Endothelial cell (in vitro differentiated cells): ENCODE data around the gene TTC19. TPM values are rescaled to one million over a fixed set of nuclear protein-coding genes. Genes with fewer than 3 reads are reported as not detected.

Experiments
- DNase-seq: peaks from one replicate; pipeline ENCODE4 v3.0.0; 2021; ENCODE audit warnings: low spot score
- H3K27ac Mint-ChIP-seq: one replicate; pipeline ENCODE4 v1.8.0; 2021; ENCODE audit warnings: mixed read lengths, inconsistent platforms; ENCODE audit not compliant: unreplicated experiment
- H3K27me3 Mint-ChIP-seq: one replicate; pipeline ENCODE4 v1.8.0; 2021; ENCODE audit warnings: mild to moderate bottlenecking, moderate library complexity, mixed read lengths, inconsistent platforms; ENCODE audit not compliant: unreplicated experiment
- H3K36me3 Mint-ChIP-seq: one replicate; pipeline ENCODE4 v1.8.0; 2021; ENCODE audit warnings: mild to moderate bottlenecking, low read depth, mixed read lengths, inconsistent platforms; ENCODE audit not compliant: unreplicated experiment
- H3K4me1 Mint-ChIP-seq: one replicate; pipeline ENCODE4 v1.8.0; 2021; ENCODE audit warnings: mild to moderate bottlenecking, mixed read lengths, inconsistent platforms; ENCODE audit not compliant: unreplicated experiment
- H3K4me3 Mint-ChIP-seq: one replicate; pipeline ENCODE4 v1.8.0; 2021; ENCODE audit warnings: mild to moderate bottlenecking, mixed read lengths, inconsistent platforms; ENCODE audit not compliant: unreplicated experiment
- H3K9me3 Mint-ChIP-seq: one replicate; pipeline ENCODE4 v1.8.0; 2021; ENCODE audit warnings: mixed read lengths, inconsistent platforms; ENCODE audit not compliant: unreplicated experiment
- total RNA-seq: library from RNA; stranded (reverse); fragmentation: NEBNext Ultra II Directional; extraction: Animal tissue kit (Norgen Biotek cat#: 25700); gene quantifications from one replicate; pipeline ENCODE4 v1.2.1, GENCODE V29; 2021; ENCODE audit not compliant: unreplicated experiment
- TF ChIP-seq, protein P1 (sequence below): fragments of 200-600 bp; sonication (generic); IDR thresholded peaks from one replicate; pipeline ENCODE4 v1.5.0; 2021; ENCODE audit warnings: antibody characterized with exemption; ENCODE audit not compliant: unreplicated experiment

The TTC19 gene
- total RNA-seq, 1 donor from 2014 or later: 29.6 TPM

DNA sequence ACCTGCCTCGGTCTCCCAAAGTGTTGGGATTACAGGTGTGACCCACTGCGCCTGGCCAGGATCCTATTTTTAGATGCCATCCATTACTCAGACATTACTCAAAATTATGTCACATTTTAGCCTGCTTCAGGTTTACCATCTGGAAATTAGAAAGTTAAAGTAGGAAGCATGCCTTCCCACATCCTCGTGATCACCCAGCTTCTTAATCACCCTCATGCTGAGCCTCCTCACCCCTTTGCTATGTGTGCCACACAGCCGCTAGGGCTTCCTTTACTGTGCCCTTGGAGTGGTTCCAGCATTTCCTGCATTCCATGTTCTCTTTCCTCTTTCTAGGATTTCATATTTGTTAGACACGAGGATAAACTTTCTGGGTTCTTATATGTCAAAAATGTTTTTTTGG, 45.4 kb upstream of the TTC19 start:
- DNase-seq: no peak
- peaks cover 3% of the 10 kb centered on the region for H3K4me1 Mint-ChIP-seq
- H3K9me3 Mint-ChIP-seq: no peaks in the 10 kb centered on the region
- TF ChIP-seq, protein P1, sequence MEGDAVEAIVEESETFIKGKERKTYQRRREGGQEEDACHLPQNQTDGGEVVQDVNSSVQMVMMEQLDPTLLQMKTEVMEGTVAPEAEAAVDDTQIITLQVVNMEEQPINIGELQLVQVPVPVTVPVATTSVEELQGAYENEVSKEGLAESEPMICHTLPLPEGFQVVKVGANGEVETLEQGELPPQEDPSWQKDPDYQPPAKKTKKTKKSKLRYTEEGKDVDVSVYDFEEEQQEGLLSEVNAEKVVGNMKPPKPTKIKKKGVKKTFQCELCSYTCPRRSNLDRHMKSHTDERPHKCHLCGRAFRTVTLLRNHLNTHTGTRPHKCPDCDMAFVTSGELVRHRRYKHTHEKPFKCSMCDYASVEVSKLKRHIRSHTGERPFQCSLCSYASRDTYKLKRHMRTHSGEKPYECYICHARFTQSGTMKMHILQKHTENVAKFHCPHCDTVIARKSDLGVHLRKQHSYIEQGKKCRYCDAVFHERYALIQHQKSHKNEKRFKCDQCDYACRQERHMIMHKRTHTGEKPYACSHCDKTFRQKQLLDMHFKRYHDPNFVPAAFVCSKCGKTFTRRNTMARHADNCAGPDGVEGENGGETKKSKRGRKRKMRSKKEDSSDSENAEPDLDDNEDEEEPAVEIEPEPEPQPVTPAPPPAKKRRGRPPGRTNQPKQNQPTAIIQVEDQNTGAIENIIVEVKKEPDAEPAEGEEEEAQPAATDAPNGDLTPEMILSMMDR: no peak
- no peak overlapping the region for H3K27ac Mint-ChIP-seq
- peaks cover 6% of the 10 kb centered on the region for H3K36me3 Mint-ChIP-seq
- H3K27me3 Mint-ChIP-seq: peaks cover 3% of the 10 kb centered on the region
- H3K4me3 Mint-ChIP-seq: no peak overlapping the region

DNA sequence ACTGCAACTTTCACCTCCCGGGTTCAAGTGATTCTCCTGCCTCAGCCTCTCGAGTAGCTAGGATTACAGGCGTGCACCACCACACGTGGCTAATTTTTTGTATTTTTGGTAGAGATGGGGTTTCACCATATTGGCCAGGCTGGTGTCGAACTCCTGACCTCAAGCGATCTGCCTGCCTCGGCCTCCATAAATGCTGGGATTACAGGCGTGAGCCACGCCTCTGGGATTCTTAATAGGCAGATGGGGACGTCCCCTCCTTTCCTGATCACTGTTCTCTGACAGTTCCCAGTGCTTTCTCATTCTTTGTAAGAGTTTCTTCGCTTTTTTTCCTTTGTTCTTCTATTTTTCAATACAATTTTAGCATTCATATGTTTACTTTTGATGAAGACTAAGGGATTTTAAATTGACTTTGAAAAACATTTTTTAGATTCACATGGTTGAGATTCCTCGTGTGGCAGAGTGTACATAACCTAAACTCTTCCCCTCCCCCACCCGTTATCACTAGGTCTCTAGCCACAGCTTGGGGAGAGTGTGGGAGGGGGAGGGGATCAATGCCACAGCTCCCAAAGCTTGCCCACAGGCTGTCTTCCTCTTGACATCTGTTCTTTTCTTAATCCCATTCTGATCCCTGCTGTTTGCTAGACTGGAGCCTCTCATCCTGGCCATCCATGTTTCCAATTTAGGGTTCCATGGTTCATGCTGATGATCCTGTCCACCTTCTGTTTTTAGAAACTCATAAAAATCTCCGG, 43.7 kb upstream of the TTC19 start:
- DNase-seq: no peak
- Mint-ChIP-seq H3K27me3 (peaks cover 3% of the 10 kb centered on the region), H3K4me3 (no peak overlapping the region), H3K27ac (peak overlapping the region; percentile 18), H3K36me3 (no peaks in the 10 kb centered on the region), H3K9me3 (no peaks in the 10 kb centered on the region), H3K4me1 (peaks cover 3% of the 10 kb centered on the region)
- TF ChIP-seq, protein P1: no peak

DNA sequence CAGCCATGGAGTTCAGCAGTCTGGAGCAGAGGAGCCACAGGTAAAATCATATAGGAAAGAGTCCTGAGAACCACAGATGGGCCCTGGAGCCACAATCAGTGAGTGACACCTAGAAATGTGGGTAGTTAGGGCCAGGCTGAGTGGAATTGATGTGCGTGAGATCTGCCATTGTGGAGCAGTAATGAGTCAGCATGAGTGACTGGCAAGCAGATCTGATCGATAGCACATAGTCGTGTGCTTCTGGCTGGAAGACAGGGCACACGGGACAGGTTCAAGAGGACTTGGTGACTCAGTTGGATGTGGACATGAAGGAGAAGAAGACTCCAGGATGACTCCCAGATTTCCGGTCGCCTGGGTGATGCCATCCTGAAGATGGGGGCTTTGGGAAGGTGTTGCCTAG, 42.4 kb upstream of the TTC19 start:
- TF ChIP-seq, protein P1: no peak
- Mint-ChIP-seq H3K9me3 (no peaks in the 10 kb centered on the region), H3K27me3 (peaks cover 3% of the 10 kb centered on the region), H3K4me3 (no peak overlapping the region), H3K27ac (no peak overlapping the region), H3K4me1 (peaks cover 3% of the 10 kb centered on the region), H3K36me3 (no peaks in the 10 kb centered on the region)
- DNase-seq: no peak

DNA sequence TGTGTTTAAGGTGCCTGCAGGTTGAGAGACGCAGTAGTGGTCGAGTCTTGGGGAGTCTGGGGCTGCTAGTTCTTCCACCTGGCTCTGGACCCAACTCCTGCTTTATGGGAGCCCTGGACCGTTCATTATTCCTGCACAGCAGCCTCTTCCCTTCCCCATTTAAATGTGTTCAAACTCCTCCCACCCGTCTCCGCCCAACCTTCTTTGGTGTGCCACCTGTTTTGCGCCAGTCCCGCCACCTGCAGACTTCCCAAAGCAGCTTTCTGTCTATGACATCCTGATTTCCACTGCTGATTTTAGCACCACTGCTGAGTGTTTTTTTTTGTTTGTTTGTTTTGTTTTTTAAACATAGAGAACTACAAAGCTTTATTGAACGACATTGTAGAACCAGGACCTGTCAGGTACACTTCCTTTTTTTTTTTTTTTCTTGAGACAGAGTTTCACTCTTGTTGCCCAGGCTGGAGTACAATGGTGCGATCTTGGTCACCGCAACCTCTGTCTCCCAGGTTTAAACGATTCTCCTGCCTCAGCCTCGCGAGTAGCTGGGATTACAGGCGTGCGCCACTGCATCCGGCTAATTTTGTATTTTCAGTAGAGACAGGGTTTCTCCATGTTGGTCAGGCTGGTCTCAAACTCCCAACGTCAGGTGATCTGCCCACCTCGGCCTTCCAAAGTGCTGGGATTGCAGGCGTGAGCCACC, 41.9 kb upstream of the TTC19 start:
- TF ChIP-seq, protein P1: no peak
- no peak overlapping the region for H3K4me3 Mint-ChIP-seq
- peaks cover 3% of the 10 kb centered on the region for H3K27me3 Mint-ChIP-seq
- H3K27ac Mint-ChIP-seq: no peak overlapping the region
- peaks cover 3% of the 10 kb centered on the region for H3K4me1 Mint-ChIP-seq
- no peak for DNase-seq
- no peaks in the 10 kb centered on the region for H3K9me3 Mint-ChIP-seq
- H3K36me3 Mint-ChIP-seq: no peaks in the 10 kb centered on the region

DNA sequence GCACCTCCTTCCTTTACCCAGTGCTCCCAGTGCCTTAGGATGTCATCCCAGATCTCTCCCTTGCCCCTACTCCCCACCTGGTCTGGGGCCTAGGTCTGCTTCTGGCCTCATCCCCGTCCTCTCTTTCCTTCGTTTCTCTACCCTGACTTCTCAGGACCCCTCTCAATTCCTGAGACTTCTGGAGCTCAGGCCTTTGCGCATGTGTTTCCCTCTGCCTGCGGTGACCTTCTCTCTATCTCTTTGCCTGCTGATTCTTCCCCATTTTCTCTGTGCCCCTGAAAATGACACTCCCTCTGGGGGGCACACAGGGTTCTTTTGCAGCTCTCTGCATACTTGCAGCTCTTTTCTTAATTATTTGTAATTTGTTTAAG, 41.2 kb upstream of the TTC19 start:
- no peaks in the 10 kb centered on the region for H3K36me3 Mint-ChIP-seq
- no peak for DNase-seq
- H3K27me3 Mint-ChIP-seq: peaks cover 3% of the 10 kb centered on the region
- TF ChIP-seq, protein P1: no peak
- H3K27ac Mint-ChIP-seq: no peak overlapping the region
- no peak overlapping the region for H3K4me3 Mint-ChIP-seq
- H3K9me3 Mint-ChIP-seq: no peaks in the 10 kb centered on the region
- H3K4me1 Mint-ChIP-seq: peaks cover 3% of the 10 kb centered on the region
